Measurements from ENCODE around the gene TNS1. TPM values are rescaled to one million over a fixed set of nuclear protein-coding genes. Genes with fewer than 3 reads are reported as not detected.

TNS1 gene
- total RNA-seq, 3 donors from 2014 or later (not counting 1 experiment from before 2014, with no cell fraction given), result 1.1 to 3.0 (median 2.1) TPM

DNA sequence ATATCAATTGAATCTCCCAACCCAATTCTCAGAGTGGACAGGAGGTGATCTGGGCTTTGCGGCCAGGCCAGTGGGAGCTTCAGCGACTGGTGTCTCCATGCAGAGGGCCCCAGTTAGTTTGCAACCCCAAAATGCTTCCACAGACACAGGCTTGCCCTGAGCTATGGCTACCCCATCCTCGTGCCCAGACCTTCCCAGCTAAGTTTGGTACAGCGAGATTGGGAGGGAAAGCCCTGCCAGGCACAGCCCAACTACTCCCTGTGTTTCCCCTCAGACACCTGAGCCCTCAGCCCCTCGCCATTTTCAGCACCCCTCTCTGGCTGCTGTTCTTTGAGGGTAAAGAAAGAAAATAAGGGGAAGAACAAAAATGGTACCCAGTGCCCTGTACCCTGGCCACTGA, 142.9 kb downstream of the TNS1 start:
- no peaks in the 10 kb centered on the region for H3K36me3 Mint-ChIP-seq
- no peak overlapping the region for H3K27ac Mint-ChIP-seq
- WGBS (ENCODE audit: insufficient coverage), result 80% methylated on average over 5 of the region's 5 CpGs
- Histone ChIP-seq H3K27ac (ENCODE audit: low read length) (no peak overlapping the region), H3K9me3 (ENCODE audit: control insufficient read depth, insufficient read depth, low read length) (no peaks in the 10 kb centered on the region), H3K4me1 (ENCODE audit: control insufficient read depth, insufficient read depth, low read length) (no peaks in the 10 kb centered on the region), H3K4me3 (ENCODE audit: low read length) (no peak overlapping the region), H3K36me3 (ENCODE audit: control insufficient read depth, insufficient read depth, low read length) (no peaks in the 10 kb centered on the region), H3K27me3 (ENCODE audit: control insufficient read depth, insufficient read depth, low read length) (no peaks in the 10 kb centered on the region)
- no peaks in the 10 kb centered on the region for H3K4me1 Mint-ChIP-seq
- ATAC-seq (no peak), DNase-seq (no peak)
- no peaks in the 10 kb centered on the region for H3K9me3 Mint-ChIP-seq
- no peaks in the 10 kb centered on the region for H3K27me3 Mint-ChIP-seq (ENCODE audit: low read depth in 2 of 2)
- H3K4me3 Mint-ChIP-seq, result no peak overlapping the region
- TF ChIP-seq, protein P1, sequence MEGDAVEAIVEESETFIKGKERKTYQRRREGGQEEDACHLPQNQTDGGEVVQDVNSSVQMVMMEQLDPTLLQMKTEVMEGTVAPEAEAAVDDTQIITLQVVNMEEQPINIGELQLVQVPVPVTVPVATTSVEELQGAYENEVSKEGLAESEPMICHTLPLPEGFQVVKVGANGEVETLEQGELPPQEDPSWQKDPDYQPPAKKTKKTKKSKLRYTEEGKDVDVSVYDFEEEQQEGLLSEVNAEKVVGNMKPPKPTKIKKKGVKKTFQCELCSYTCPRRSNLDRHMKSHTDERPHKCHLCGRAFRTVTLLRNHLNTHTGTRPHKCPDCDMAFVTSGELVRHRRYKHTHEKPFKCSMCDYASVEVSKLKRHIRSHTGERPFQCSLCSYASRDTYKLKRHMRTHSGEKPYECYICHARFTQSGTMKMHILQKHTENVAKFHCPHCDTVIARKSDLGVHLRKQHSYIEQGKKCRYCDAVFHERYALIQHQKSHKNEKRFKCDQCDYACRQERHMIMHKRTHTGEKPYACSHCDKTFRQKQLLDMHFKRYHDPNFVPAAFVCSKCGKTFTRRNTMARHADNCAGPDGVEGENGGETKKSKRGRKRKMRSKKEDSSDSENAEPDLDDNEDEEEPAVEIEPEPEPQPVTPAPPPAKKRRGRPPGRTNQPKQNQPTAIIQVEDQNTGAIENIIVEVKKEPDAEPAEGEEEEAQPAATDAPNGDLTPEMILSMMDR (IDR thresholded peaks at IDR 0.05), result no peak
- intact Hi-C loops (cut with micrococcal nuclease), result no loop called here

DNA sequence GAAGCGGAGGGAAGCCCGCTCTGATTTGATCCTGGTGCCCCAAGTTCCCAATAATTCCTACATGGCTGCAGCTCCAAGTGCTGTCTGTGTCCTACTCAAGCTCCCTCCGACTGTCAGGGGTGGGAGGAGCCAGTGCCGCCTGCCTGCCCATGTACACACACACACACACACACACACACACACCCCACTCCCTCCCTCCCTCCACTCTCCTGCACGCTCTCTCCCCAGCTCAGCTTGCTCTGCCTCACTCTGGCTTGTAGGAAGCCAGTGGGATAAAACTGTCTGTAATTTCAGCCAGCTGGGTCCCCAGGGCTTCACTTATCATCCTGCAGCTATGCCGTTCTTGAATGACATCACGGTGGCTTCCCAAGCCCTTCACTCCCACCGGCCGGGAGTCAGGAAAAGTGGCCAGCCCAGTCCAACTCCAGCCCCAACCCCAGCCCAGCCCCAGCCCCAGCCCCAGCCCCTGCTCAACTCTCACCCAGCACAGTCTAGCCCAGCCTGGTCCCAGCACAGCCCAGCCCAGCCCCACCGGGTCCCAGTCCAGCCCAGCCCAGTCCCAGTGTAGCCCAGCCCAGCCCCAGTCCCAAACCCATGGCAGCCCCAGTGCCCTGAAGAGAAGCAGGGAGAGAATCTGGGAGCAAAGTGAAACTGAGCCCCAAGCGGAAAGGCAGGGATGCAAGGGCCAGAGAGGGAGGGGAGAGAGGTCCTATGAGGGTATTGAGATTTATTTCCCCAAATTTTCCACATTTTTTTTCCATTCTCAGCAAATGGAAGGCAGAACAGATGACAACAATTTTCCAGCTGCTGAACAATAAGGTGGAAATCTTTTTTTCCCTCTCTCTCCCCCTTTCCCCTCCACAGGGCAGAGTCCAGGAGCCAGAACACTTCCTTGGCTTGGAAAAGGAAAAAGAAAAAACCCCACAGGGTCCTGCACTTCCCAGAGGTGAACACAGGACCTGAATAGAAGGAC, 144.0 kb downstream of the TNS1 start:
- Histone ChIP-seq H3K27ac (ENCODE audit: low read length) (no peak overlapping the region), H3K4me3 (ENCODE audit: low read length) (no peak overlapping the region), H3K27me3 (ENCODE audit: control insufficient read depth, insufficient read depth, low read length) (no peaks in the 10 kb centered on the region), H3K4me1 (ENCODE audit: control insufficient read depth, insufficient read depth, low read length) (no peaks in the 10 kb centered on the region), H3K36me3 (ENCODE audit: control insufficient read depth, insufficient read depth, low read length) (no peaks in the 10 kb centered on the region), H3K9me3 (ENCODE audit: control insufficient read depth, insufficient read depth, low read length) (no peaks in the 10 kb centered on the region)
- Mint-ChIP-seq H3K27ac (no peak overlapping the region), H3K4me1 (no peaks in the 10 kb centered on the region), H3K4me3 (no peak overlapping the region), H3K36me3 (no peaks in the 10 kb centered on the region), H3K9me3 (no peaks in the 10 kb centered on the region), H3K27me3 (ENCODE audit: low read depth in 2 of 2) (no peaks in the 10 kb centered on the region)
- DNase-seq (no peak), ATAC-seq (no peak)
- TF ChIP-seq, protein P1 (IDR thresholded peaks at IDR 0.05), result no peak
- intact Hi-C loops (cut with micrococcal nuclease), result no loop called here
- WGBS (ENCODE audit: insufficient coverage), result 75% methylated on average over 10 of the region's 11 CpGs

DNA sequence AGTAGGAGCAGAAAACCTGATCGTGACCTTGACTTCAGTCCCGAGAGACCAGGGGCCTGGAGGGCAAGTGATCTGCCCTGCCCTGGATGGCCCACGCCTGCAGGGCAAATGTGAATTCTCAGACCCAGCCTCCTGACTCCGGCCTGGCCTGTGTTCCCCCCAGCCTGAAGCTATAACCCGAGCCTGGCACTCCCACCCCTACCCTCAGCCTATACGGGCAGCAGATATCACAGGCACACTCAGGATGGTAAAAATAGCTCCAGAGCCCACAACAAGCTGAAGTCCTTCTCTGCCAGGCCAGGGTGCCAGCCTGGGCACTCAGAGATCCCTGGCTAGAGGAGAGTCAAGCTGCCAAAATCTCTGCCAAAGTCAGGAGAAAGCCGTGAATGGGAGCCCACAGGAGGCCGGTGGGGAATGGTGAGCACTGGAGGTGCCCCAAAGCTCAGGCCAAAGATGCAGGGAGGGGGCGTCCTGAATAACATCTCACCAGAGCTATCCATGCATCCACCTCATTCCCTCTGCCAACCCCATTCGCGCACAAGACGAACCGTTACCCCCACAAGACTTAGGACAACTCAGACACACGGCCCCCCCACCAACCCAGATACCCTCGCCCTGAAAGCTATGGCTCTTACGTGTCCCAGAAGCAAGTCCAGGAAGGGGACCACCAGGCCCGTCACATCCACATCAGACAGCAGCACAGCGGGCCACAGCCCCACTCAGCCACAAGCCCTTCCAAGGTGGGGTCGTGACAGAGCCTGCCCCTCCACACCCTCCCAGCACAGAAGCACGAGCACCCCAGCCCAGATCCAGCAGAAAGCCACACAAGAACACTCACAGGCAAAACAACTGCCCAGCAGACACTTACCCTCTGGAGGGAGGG, 144.9 kb downstream of the TNS1 start:
- DNase-seq (no peak), ATAC-seq (no peak)
- no peaks in the 10 kb centered on the region for H3K9me3 ChIP-seq (ENCODE audit: control insufficient read depth, insufficient read depth, low read length)
- TF ChIP-seq, protein P1 (IDR thresholded peaks at IDR 0.05), result no peak
- Mint-ChIP-seq H3K9me3 (no peaks in the 10 kb centered on the region), H3K27me3 (ENCODE audit: low read depth in 2 of 2) (peaks cover 0 to 2% of the 10 kb centered on the region in 2 donors), H3K36me3 (no peaks in the 10 kb centered on the region), H3K27ac (no peak overlapping the region), H3K4me1 (no peaks in the 10 kb centered on the region), H3K4me3 (no peak overlapping the region)
- H3K36me3 ChIP-seq (ENCODE audit: control insufficient read depth, insufficient read depth, low read length), result no peaks in the 10 kb centered on the region
- no peaks in the 10 kb centered on the region for H3K27me3 ChIP-seq (ENCODE audit: control insufficient read depth, insufficient read depth, low read length)
- H3K4me1 ChIP-seq (ENCODE audit: control insufficient read depth, insufficient read depth, low read length), result no peaks in the 10 kb centered on the region
- H3K4me3 ChIP-seq (ENCODE audit: low read length), result no peak overlapping the region
- intact Hi-C loops (cut with micrococcal nuclease), result no loop called here
- no peak overlapping the region for H3K27ac ChIP-seq (ENCODE audit: low read length)
- 85% methylated on average over 19 of the region's 20 CpGs for WGBS (ENCODE audit: insufficient coverage)
